ENCODE data around the gene CAD. TPM values are rescaled to one million over a fixed set of nuclear protein-coding genes. Genes with fewer than 3 reads are reported as not detected.
"Not testable (repeated sequence)": the region's sequence is repeated elsewhere in the genome, so short reads cannot be mapped to it uniquely, and the experiment has no call there.

Gene CAD
- total RNA-seq, 1 donor = 63.0 TPM

GRCh38 chr2:27251766-27252165 is 34.6 kb downstream of the CAD start:
- DNase-seq (ENCODE audit: low read depth in 2 of 3, low spot score in 2 of 3) = no peak

- DNase-seq (ENCODE audit: low read depth in 2 of 3, low spot score in 2 of 3) = no peak
Measured at GRCh38 chr2:27255187-27255586, 38.0 kb downstream of the CAD start.

- DNase-seq (ENCODE audit: low read depth in 2 of 3, low spot score in 2 of 3) = no peak
Measured at GRCh38 chr2:27255660-27256059, 38.5 kb downstream of the CAD start.

GRCh38 chr2:27256855-27257454 is 39.8 kb downstream of the CAD start:
- no peak for DNase-seq (ENCODE audit: low read depth in 2 of 3, low spot score in 2 of 3)

- no peak for DNase-seq (ENCODE audit: low read depth in 2 of 3, low spot score in 2 of 3)
Measured at GRCh38 chr2:27258051-27258450, 40.9 kb downstream of the CAD start.

- DNase-seq (ENCODE audit: low read depth in 2 of 3, low spot score in 2 of 3) = no peak
Measured at GRCh38 chr2:27261241-27261925, 44.2 kb downstream of the CAD start.

- no peak for DNase-seq (ENCODE audit: low read depth in 2 of 3, low spot score in 2 of 3)
Measured at GRCh38 chr2:27261926-27262298, 44.7 kb downstream of the CAD start.

GRCh38 chr2:27262379-27263286 is 45.5 kb downstream of the CAD start, which contains the start of gene SLC30A3:
Gene SLC30A3, minus strand, starts transcription at chr2:27263047. Its CDS starts 141 bp downstream, at chr2:27262906.
- peak; percentile 28 to 58 (median 49) for DNase-seq (ENCODE audit: low read depth in 2 of 3, low spot score in 2 of 3)

- DNase-seq (ENCODE audit: low read depth in 2 of 3, low spot score in 2 of 3) = peak in 1 of 3 donors; percentile 30
Measured at GRCh38 chr2:27263287-27264252, 46.4 kb downstream of the CAD start.

- peak in 1 of 3 donors; percentile 17 for DNase-seq (ENCODE audit: low read depth in 2 of 3, low spot score in 2 of 3)
Measured at GRCh38 chr2:27264253-27264752, 47.1 kb downstream of the CAD start.

GRCh38 chr2:27264753-27265535 is 47.8 kb downstream of the CAD start:
- DNase-seq (ENCODE audit: low read depth in 2 of 3, low spot score in 2 of 3) = peak; percentile 39 to 85 (median 64)

- DNase-seq (ENCODE audit: low read depth in 2 of 3, low spot score in 2 of 3) = no peak
Measured at GRCh38 chr2:27265536-27265870, 48.3 kb downstream of the CAD start.

GRCh38 chr2:27268296-27268695 is 51.1 kb downstream of the CAD start:
- not testable (repeated sequence) for DNase-seq (ENCODE audit: low read depth in 2 of 3, low spot score in 2 of 3)

- DNase-seq (ENCODE audit: low read depth in 2 of 3, low spot score in 2 of 3) = no peak
Measured at GRCh38 chr2:27270131-27270530, 53.0 kb downstream of the CAD start.

GRCh38 chr2:27270670-27271069 is 53.5 kb downstream of the CAD start:
- peak in 1 of 3 donors; percentile 12 for DNase-seq (ENCODE audit: low read depth in 2 of 3, low spot score in 2 of 3)

- DNase-seq (ENCODE audit: low read depth in 2 of 3, low spot score in 2 of 3) = no peak
Measured at GRCh38 chr2:27271631-27272340, 54.6 kb downstream of the CAD start.

GRCh38 chr2:27272537-27273522 is 55.7 kb downstream of the CAD start:
- not testable (repeated sequence) for DNase-seq (ENCODE audit: low read depth in 2 of 3, low spot score in 2 of 3)
